ENCODE measurements around the gene COL12A1. TPM values are rescaled to one million over a fixed set of nuclear protein-coding genes. Genes with fewer than 3 reads are reported as not detected.

Gene COL12A1
- total and polyA plus RNA-seq, 2 donors (not counting 3 experiments of a cell fraction or from before 2014, with no cell fraction given): 48.5 to 89.1 TPM

DNA sequence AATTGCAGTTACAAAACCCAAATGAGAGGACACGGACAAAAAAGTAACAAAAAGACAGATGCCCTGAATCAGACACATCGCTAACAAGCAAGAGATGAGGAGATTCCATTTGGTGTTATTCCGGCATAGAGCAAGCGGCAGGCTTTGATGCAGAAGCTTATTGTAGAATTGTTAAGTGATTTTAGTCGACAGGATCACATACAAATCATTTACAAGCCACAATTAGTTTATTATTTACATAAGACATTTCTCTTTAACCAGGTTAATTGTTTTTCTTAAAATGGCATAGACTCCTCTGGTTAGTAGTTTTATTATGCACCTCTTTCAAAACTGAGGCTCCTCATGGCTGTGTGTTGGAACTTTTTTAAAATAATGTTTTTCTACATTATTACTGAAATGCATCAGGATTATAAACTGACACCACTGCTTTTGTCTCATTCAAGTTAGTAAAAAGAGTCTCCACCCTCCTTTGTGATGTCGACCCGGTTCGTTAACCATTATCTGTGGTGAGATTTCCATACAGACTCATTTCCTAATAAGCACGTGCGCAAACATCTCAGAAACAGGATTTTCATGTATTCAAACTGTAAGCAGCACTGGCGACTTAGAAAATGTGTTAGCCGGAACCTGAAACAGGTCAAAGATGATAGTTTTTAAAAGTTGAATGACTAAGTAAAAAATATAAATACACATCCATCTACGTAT, 119.8 kb downstream of the COL12A1 start:
- CTCF ChIA-PET: no interaction called here
- H3K9me1 ChIP-seq (replicated peaks; ENCODE audit: control insufficient read depth, extremely low read depth, insufficient read depth, low read length): no peaks in the 10 kb centered on the region
- no peak overlapping the region for H3K9ac ChIP-seq (replicated peaks; ENCODE audit: extremely low read depth, insufficient read depth, low read length)
- intact Hi-C loops (cut with micrococcal nuclease): no loop called here
- POLR2A ChIA-PET: no interaction called here
- H2AFZ ChIP-seq (ENCODE audit: low read depth, low read length): no peak overlapping the region
- no peaks in the 10 kb centered on the region for H3K36me3 ChIP-seq (ENCODE audit: control insufficient read depth in 2 of 2, extremely low read depth in 1 of 2, insufficient read depth in 2 of 2, low read length in 2 of 2)
- DNase-seq (ENCODE audit: low read depth, low spot score): no peak
- no peaks in the 10 kb centered on the region for H3K79me2 ChIP-seq (ENCODE audit: control insufficient read depth, insufficient read depth, low read length)
- no peak overlapping the region for H3K4me2 ChIP-seq (ENCODE audit: insufficient read depth, low read length)
- H3K4me1 ChIP-seq (ENCODE audit: control insufficient read depth, extremely low read depth, insufficient read depth, low read length): peaks cover 3% of the 10 kb centered on the region
- FAIRE-seq: no peak
- H3K4me3 ChIP-seq (replicated peaks in 1 of 3; ENCODE audit: insufficient read depth in 1 of 3, low read depth in 1 of 3, low read length in 3 of 3): no peak overlapping the region
- H3K27ac ChIP-seq (ENCODE audit: insufficient read depth, low read depth, low read length): no peak overlapping the region
- no peaks in the 10 kb centered on the region for H3K9me3 ChIP-seq (replicated peaks; ENCODE audit: control insufficient read depth, insufficient read depth, low read length)
- H4K20me1 ChIP-seq (replicated peaks; ENCODE audit: control insufficient read depth, extremely low read depth, insufficient read depth, low read length): no peaks in the 10 kb centered on the region
- dilution Hi-C loops (cut with MboI; ENCODE audit: extremely low pct_ligation_motif_present, low sequenced_read_pairs): no loop called here
- TF ChIP-seq POLR2A (IDR thresholded peaks at IDR 0.05; ENCODE audit: low read depth, low read length): no peak
- no peak for TF ChIP-seq MAX (IDR thresholded peaks at IDR 0.05; ENCODE audit: insufficient read depth, insufficient read length)
- TF ChIP-seq, protein P1, sequence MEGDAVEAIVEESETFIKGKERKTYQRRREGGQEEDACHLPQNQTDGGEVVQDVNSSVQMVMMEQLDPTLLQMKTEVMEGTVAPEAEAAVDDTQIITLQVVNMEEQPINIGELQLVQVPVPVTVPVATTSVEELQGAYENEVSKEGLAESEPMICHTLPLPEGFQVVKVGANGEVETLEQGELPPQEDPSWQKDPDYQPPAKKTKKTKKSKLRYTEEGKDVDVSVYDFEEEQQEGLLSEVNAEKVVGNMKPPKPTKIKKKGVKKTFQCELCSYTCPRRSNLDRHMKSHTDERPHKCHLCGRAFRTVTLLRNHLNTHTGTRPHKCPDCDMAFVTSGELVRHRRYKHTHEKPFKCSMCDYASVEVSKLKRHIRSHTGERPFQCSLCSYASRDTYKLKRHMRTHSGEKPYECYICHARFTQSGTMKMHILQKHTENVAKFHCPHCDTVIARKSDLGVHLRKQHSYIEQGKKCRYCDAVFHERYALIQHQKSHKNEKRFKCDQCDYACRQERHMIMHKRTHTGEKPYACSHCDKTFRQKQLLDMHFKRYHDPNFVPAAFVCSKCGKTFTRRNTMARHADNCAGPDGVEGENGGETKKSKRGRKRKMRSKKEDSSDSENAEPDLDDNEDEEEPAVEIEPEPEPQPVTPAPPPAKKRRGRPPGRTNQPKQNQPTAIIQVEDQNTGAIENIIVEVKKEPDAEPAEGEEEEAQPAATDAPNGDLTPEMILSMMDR (IDR thresholded peaks at IDR 0.05; ENCODE audit: extremely low read depth in 1 of 2, insufficient read depth in 1 of 2, low read depth in 1 of 2, low read length in 2 of 2): no peak
- no peak for TF ChIP-seq JUN (IDR thresholded peaks at IDR 0.05; ENCODE audit: borderline replicate concordance, insufficient read depth, insufficient read length, low read depth)
- no peak for TF ChIP-seq MYC (IDR thresholded peaks at IDR 0.05; ENCODE audit: low read depth, low read length)
- TF ChIP-seq GATA2 (IDR thresholded peaks at IDR 0.05; ENCODE audit: insufficient read depth, insufficient read length, low read depth, low read length): no peak
- no peak for TF ChIP-seq FOS (IDR thresholded peaks at IDR 0.05; ENCODE audit: borderline replicate concordance, insufficient read depth, low read length)
- TF ChIP-seq POLR2AphosphoS5 (IDR thresholded peaks at IDR 0.05; ENCODE audit: insufficient read depth, low read depth, low read length): no peak
- no peak for TF ChIP-seq EZH2 (IDR thresholded peaks at IDR 0.05; ENCODE audit: borderline replicate concordance, low read depth, low read length, severe bottlenecking)
- no peaks in the 10 kb centered on the region for H3K27me3 ChIP-seq (ENCODE audit: control insufficient read depth in 2 of 2, insufficient read depth in 2 of 2, low read length in 2 of 2)
- no TSS peak for BruUV-seq (replicated peaks)

Data from endothelial cell of umbilical vein (primary cell).